GM15510 (cell line): ENCODE measurements around the gene PRSS38.

Experiments used
- POLR2A ChIP-seq: IDR thresholded peaks from 3 replicates; pipeline ENCODE4 v1.6.1; 2011; ENCODE audit warnings: borderline replicate concordance; ENCODE audit not compliant: insufficient read length; ENCODE audit errors: extremely low read depth

PRSS38 gene

GRCh38 chr1:227890451-227891222 lies 75.2 kb downstream of the PRSS38 start:
- no peak for TF ChIP-seq POLR2A

- TF ChIP-seq POLR2A, result no peak
Observed at GRCh38 chr1:227891223-227891954, 75.9 kb downstream of the PRSS38 start.

GRCh38 chr1:227891955-227892488 lies 76.5 kb downstream of the PRSS38 start:
- no peak for TF ChIP-seq POLR2A

- TF ChIP-seq POLR2A, result no peak
Observed at GRCh38 chr1:227892489-227893299, 77.2 kb downstream of the PRSS38 start.

- TF ChIP-seq POLR2A, result no peak
Observed at GRCh38 chr1:227893300-227893948, 77.9 kb downstream of the PRSS38 start.

- no peak for TF ChIP-seq POLR2A
Observed at GRCh38 chr1:227893949-227894721, 78.7 kb downstream of the PRSS38 start.

GRCh38 chr1:227894831-227895451 lies 79.5 kb downstream of the PRSS38 start:
- no peak for TF ChIP-seq POLR2A
